CD14-positive monocyte (primary cell): ENCODE measurements around the gene DCPS. TPM values are rescaled to one million over a fixed set of nuclear protein-coding genes. Genes with fewer than 3 reads are reported as not detected.

ENCODE experiments used
- DNase-seq, 3 donors: peaks; one replicate each; pipeline ENCODE4 v3.0.0-alpha.2; 2011 to 2022
- H2AFZ ChIP-seq: 2 replicates; pipeline ENCODE4 v1.6.0; 2012; ENCODE audit warnings: mild to moderate bottlenecking, low read depth, low read length, inconsistent platforms; ENCODE audit not compliant: insufficient read depth, poor library complexity, severe bottlenecking
- H3K27ac ChIP-seq, 2 donors: 1 replicate in 1 of 2; 2 replicates in 1 of 2; pipeline ENCODE4 v1.5.1; 2012 to 2013; ENCODE audit warnings: low read length in 2 of 2, control low read depth in 1 of 2, inconsistent platforms in 1 of 2, low read depth in 1 of 2, mild to moderate bottlenecking in 1 of 2
- H3K27me3 ChIP-seq, 2 donors: one replicate each; pipeline versions ENCODE4 v1.6.0 to v1.6.1; 2011 to 2013; ENCODE audit warnings: low read length in 2 of 2; ENCODE audit not compliant: control insufficient read depth in 2 of 2, insufficient read depth in 2 of 2
- H3K36me3 ChIP-seq, 2 donors: replicated peaks in 1 of 2; 1 replicate in 1 of 2; 2 replicates in 1 of 2; pipeline versions ENCODE4 v1.5.1 to v1.6.1; 2012 to 2013; ENCODE audit warnings: low read length in 2 of 2, control low read depth in 1 of 2, inconsistent platforms in 1 of 2, mild to moderate bottlenecking in 1 of 2; ENCODE audit not compliant: insufficient read depth in 2 of 2, control insufficient read depth in 1 of 2
- H3K4me1 ChIP-seq, 2 donors: 1 replicate in 1 of 2; 2 replicates in 1 of 2; pipeline versions ENCODE4 v1.5.1 to v1.6.1; 2012 to 2013; ENCODE audit warnings: low read length in 2 of 2, control low read depth in 1 of 2, inconsistent platforms in 1 of 2, mild to moderate bottlenecking in 1 of 2, moderate library complexity in 1 of 2; ENCODE audit not compliant: insufficient read depth in 2 of 2, control insufficient read depth in 1 of 2
- H3K4me2 ChIP-seq: replicated peaks from 2 replicates; pipeline ENCODE3; 2012; ENCODE audit warnings: low read length, moderate library complexity, mild to moderate bottlenecking; ENCODE audit not compliant: poor library complexity, severe bottlenecking; ENCODE audit errors: extremely low read depth
- H3K4me3 ChIP-seq, 3 experiments: fragments of 200-600 bp in 1 of 3; sonication (generic) in 1 of 3; replicated peaks in 1 of 3; 1 replicate in 2 of 3; 2 replicates in 1 of 3; pipeline ENCODE4 v1.5.1; 2011 to 2013; ENCODE audit warnings: low read length in 3 of 3, mild to moderate bottlenecking in 3 of 3, control low read depth in 2 of 3, low read depth in 2 of 3, inconsistent platforms in 1 of 3, moderate library complexity in 1 of 3
- H3K79me2 ChIP-seq: 2 replicates; pipeline ENCODE4 v1.6.0; 2012; ENCODE audit warnings: mild to moderate bottlenecking, control low read depth, inconsistent platforms, low read length, moderate library complexity; ENCODE audit not compliant: insufficient read depth
- H3K9ac ChIP-seq: 2 replicates; pipeline ENCODE4 v1.6.0; 2017; ENCODE audit warnings: low read length, mild to moderate bottlenecking; ENCODE audit not compliant: insufficient read depth, poor library complexity, severe bottlenecking
- H3K9me3 ChIP-seq, 2 donors: replicated peaks in 1 of 2; 1 replicate in 1 of 2; 2 replicates in 1 of 2; pipeline versions ENCODE4 v1.5.1 to v1.6.1; 2012 to 2013; ENCODE audit warnings: low read length in 2 of 2, control low read depth in 1 of 2; ENCODE audit not compliant: control insufficient read depth in 1 of 2, insufficient read depth in 1 of 2
- H4K20me1 ChIP-seq: 2 replicates; pipeline ENCODE4 v1.6.0; 2012; ENCODE audit warnings: mild to moderate bottlenecking, low read length, control low read depth, moderate library complexity; ENCODE audit not compliant: insufficient read depth
- H3K27ac Mint-ChIP-seq, 7 donors: one replicate each; pipeline ENCODE4 v1.8.0; 2020; ENCODE audit warnings: mild to moderate bottlenecking in 7 of 7, mixed read lengths in 7 of 7, moderate library complexity in 6 of 7, inconsistent platforms in 2 of 7
- H3K27me3 Mint-ChIP-seq, 3 donors: one replicate each; pipeline ENCODE4 v1.8.0; 2021 to 2022; ENCODE audit warnings: low read depth in 3 of 3, mild to moderate bottlenecking in 3 of 3, mixed read lengths in 3 of 3, moderate library complexity in 3 of 3, inconsistent platforms in 1 of 3
- H3K36me3 Mint-ChIP-seq, 2 donors: one replicate each; pipeline ENCODE4 v1.8.0; 2020; ENCODE audit warnings: mixed read lengths in 2 of 2, inconsistent platforms in 1 of 2, mild to moderate bottlenecking in 1 of 2
- H3K4me1 Mint-ChIP-seq: one replicate; pipeline ENCODE4 v1.8.0; 2020; ENCODE audit warnings: mild to moderate bottlenecking, mixed read lengths
- H3K4me3 Mint-ChIP-seq, 2 donors: one replicate each; pipeline ENCODE4 v1.8.0; 2020; ENCODE audit warnings: mild to moderate bottlenecking in 2 of 2, mixed read lengths in 2 of 2, moderate library complexity in 1 of 2
- H3K9me3 Mint-ChIP-seq, 7 donors: one replicate each; pipeline ENCODE4 v1.8.0; 2020 to 2022; ENCODE audit warnings: mixed read lengths in 7 of 7, mild to moderate bottlenecking in 6 of 7, moderate library complexity in 6 of 7, inconsistent platforms in 2 of 7
- WGBS: methylation state at CpG from one replicate; pipeline ENCODE4 v1.1.5; 2013; ENCODE audit warnings: missing lambda C conversion rate; ENCODE audit not compliant: insufficient coverage; 5-methylcytosine and 5-hydroxymethylcytosine counted together
- intact Hi-C, 2 donors: fragments of 100-400 bp; cut with micrococcal nuclease; formaldehyde crosslinking; loops; one replicate each; pipeline versions ENCODE4 v1.15.0 to v1.15.1; 2023
- polyA plus RNA-seq, 3 donors: library from polyadenylated mRNA; depleted of rRNA in 1 of 3; unstranded in 2 of 3; stranded (reverse) in 1 of 3; fragments of 300-500 nt in 2 of 3; fragments of >200 nt in 1 of 3; fragmentation: Illumina TruSeq in 2 of 3; gene quantifications; 1 replicate in 2 of 3; 2 replicates in 1 of 3; pipeline ENCODE4 v1.2.3, GENCODE V29; 2012 to 2021
- TF ChIP-seq, protein P1 (sequence below): fragments of 200-600 bp; IDR thresholded peaks from one replicate; pipeline ENCODE4 v1.8.0; 2022; ENCODE audit warnings: antibody characterized with exemption, mild to moderate bottlenecking

Gene DCPS
- polyA plus RNA-seq, 3 donors, result 26.3 to 30.7 (median 30.4) TPM

DNA sequence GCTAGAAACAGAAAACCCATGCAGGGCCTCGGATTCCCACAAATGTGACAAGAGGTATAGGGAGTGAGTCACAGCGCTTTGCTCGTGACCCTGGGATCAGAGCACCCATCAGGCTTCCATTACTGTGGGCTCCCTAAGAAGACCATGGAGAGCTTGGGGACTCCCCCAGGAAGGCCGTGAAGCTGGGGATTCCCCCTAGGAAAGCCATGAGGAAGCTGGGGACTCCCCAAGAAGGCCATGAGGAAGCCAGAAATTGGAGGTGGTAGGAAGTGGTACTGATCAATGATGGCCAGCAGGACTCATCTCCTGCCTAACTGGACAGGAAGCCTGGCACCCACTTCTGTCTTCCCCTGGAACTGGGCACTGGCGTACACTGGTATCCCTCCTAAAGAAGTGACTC, 10.1 kb upstream of the DCPS start:
- peak overlapping the region in 5 of 7 donors; percentile 14 to 74 (median 47) for H3K27ac Mint-ChIP-seq
- no peaks in the 10 kb centered on the region for H3K9me3 Mint-ChIP-seq
- H4K20me1 ChIP-seq, result peaks cover 40% of the 10 kb centered on the region
- no peaks in the 10 kb centered on the region for H3K27me3 ChIP-seq
- peak overlapping the region in 1 of 2 donors; percentile 32 for H3K27ac ChIP-seq
- intact Hi-C loops, result no loop called here
- peaks cover 70 to 93% of the 10 kb centered on the region in 2 donors for H3K36me3 Mint-ChIP-seq
- H3K27me3 Mint-ChIP-seq, result no peaks in the 10 kb centered on the region
- no peak overlapping the region for H2AFZ ChIP-seq
- no peak overlapping the region for H3K4me2 ChIP-seq
- TF ChIP-seq, protein P1, sequence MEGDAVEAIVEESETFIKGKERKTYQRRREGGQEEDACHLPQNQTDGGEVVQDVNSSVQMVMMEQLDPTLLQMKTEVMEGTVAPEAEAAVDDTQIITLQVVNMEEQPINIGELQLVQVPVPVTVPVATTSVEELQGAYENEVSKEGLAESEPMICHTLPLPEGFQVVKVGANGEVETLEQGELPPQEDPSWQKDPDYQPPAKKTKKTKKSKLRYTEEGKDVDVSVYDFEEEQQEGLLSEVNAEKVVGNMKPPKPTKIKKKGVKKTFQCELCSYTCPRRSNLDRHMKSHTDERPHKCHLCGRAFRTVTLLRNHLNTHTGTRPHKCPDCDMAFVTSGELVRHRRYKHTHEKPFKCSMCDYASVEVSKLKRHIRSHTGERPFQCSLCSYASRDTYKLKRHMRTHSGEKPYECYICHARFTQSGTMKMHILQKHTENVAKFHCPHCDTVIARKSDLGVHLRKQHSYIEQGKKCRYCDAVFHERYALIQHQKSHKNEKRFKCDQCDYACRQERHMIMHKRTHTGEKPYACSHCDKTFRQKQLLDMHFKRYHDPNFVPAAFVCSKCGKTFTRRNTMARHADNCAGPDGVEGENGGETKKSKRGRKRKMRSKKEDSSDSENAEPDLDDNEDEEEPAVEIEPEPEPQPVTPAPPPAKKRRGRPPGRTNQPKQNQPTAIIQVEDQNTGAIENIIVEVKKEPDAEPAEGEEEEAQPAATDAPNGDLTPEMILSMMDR, result no peak
- no peak overlapping the region for H3K9ac ChIP-seq
- H3K4me1 ChIP-seq, result peaks cover 0 to 7% of the 10 kb centered on the region in 2 donors
- H3K36me3 ChIP-seq, result peaks cover 57 to 79% of the 10 kb centered on the region in 2 donors
- peaks cover 11% of the 10 kb centered on the region for H3K4me1 Mint-ChIP-seq
- 77% methylated on average over 5 of the region's 5 CpGs for WGBS
- H3K79me2 ChIP-seq, result peaks cover 19% of the 10 kb centered on the region
- DNase-seq, result peak in 1 of 3 donors; percentile 73
- H3K4me3 Mint-ChIP-seq, result no peak overlapping the region
- no peaks in the 10 kb centered on the region for H3K9me3 ChIP-seq
- H3K4me3 ChIP-seq, result no peak overlapping the region

DNA sequence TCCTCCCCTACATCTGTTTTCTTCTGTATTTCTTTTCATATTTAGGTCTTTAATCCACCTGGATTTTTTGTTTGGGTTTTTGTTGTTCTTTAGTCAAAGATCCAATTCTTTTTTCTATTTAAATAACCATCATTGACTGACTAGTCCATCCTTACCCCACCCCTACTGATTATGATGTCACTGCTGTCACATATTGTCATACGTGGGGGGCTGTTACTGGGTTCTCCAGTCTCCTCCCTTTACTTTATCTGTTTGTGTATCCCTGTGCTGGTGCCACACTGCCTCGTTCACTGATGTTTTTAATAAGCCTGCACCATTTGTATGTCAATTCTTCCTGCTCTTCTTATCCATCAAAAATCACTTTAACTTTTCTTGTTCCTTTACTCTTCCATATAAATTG, 6.9 kb upstream of the DCPS start:
- Histone ChIP-seq H3K4me2 (no peak overlapping the region), H2AFZ (no peak overlapping the region), H3K27ac (no peak overlapping the region), H3K4me3 (no peak overlapping the region), H3K9ac (no peak overlapping the region), H3K4me1 (peaks cover 0 to 7% of the 10 kb centered on the region in 2 donors), H3K36me3 (peaks cover 31 to 70% of the 10 kb centered on the region in 2 donors), H3K27me3 (no peaks in the 10 kb centered on the region), H3K79me2 (peaks cover 14% of the 10 kb centered on the region), H3K9me3 (no peaks in the 10 kb centered on the region), H4K20me1 (peaks cover 22% of the 10 kb centered on the region)
- intact Hi-C loops, result no loop called here
- Mint-ChIP-seq H3K27ac (no peak overlapping the region), H3K27me3 (no peaks in the 10 kb centered on the region), H3K4me3 (no peak overlapping the region), H3K9me3 (no peaks in the 10 kb centered on the region), H3K4me1 (peaks cover 11% of the 10 kb centered on the region), H3K36me3 (peaks cover 47 to 81% of the 10 kb centered on the region in 2 donors)
- 78% methylated on average over 2 of the region's 2 CpGs for WGBS
- DNase-seq, result no peak
- TF ChIP-seq, protein P1, result no peak
